Activated CD4-positive, alpha-beta T cell treated with anti-CD3 and anti-CD28 coated beads, Interleukin-2, amount 10 ng/mL, durations not matched to agents 24 days and 14 days (primary cell): ENCODE results near the gene DCPS. TPM values are rescaled to one million over a fixed set of nuclear protein-coding genes. Genes with fewer than 3 reads are reported as not detected.
"Not testable (repeated sequence)": the region's sequence is repeated elsewhere in the genome, so short reads cannot be mapped to it uniquely, and the experiment has no call there.

Source experiments
- DNase-seq: peaks from one replicate; pipeline ENCODE4 v3.0.0; 2022
- H3K27ac Mint-ChIP-seq: one replicate; pipeline ENCODE4 v1.8.0; 2022; ENCODE audit warnings: mild to moderate bottlenecking, mixed read lengths
- H3K27me3 Mint-ChIP-seq: one replicate; pipeline ENCODE4 v1.8.0; 2022; ENCODE audit warnings: mixed read lengths
- H3K36me3 Mint-ChIP-seq: one replicate; pipeline ENCODE4 v1.8.0; 2022; ENCODE audit warnings: low read depth, mild to moderate bottlenecking, mixed read lengths
- H3K4me1 Mint-ChIP-seq: one replicate; pipeline ENCODE4 v1.8.0; 2021; ENCODE audit warnings: mixed read lengths
- H3K4me3 Mint-ChIP-seq: one replicate; pipeline ENCODE4 v1.8.0; 2022; ENCODE audit warnings: mild to moderate bottlenecking, moderate library complexity, mixed read lengths
- H3K9me3 Mint-ChIP-seq: one replicate; pipeline ENCODE4 v1.8.0; 2021; ENCODE audit warnings: mixed read lengths
- intact Hi-C: fragments of 100-400 bp; cut with micrococcal nuclease; formaldehyde crosslinking; loops from one replicate; pipeline ENCODE4 v1.15.1; 2023
- total RNA-seq: library from RNA; stranded (reverse); gene quantifications from 2 replicates; pipeline ENCODE4 v1.2.3, GENCODE V29; 2022

DCPS gene
- total RNA-seq, 1 donor from 2014 or later = 36.0 TPM

DNA sequence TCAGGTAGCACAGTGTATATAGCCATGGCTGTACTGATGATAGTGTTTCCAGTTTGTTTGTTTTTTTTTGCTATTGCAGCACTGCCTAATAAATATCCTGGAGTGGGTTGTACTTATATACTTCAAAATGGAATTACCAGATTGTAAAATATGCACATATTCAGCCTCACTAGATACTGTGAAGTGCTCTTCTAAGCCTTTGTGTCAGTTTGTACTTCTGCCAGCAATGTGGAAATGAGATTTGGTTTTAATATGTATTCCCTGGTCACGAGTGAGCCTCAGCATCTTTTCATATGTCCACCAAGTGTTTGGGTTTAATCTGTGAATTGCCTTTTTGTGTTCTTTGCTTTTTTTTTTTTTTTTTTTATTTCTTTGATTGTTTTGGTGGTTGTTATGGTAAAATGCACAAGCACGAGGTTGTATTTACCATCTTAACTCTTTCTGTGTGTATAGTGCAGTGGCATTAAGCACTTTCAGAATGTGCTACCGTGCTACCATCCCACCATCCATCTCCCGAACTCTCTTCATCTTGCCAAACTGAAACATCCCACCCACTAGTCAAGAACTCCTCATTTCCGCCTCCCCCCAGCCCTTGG, 86.5 kb downstream of the DCPS start:
- Mint-ChIP-seq H3K27me3 (no peaks in the 10 kb centered on the region), H3K4me3 (no peak overlapping the region), H3K9me3 (no peaks in the 10 kb centered on the region), H3K4me1 (peaks cover 5% of the 10 kb centered on the region), H3K27ac (no peak overlapping the region), H3K36me3 (no peaks in the 10 kb centered on the region)
- intact Hi-C loops = no loop called here
- DNase-seq = no peak

DNA sequence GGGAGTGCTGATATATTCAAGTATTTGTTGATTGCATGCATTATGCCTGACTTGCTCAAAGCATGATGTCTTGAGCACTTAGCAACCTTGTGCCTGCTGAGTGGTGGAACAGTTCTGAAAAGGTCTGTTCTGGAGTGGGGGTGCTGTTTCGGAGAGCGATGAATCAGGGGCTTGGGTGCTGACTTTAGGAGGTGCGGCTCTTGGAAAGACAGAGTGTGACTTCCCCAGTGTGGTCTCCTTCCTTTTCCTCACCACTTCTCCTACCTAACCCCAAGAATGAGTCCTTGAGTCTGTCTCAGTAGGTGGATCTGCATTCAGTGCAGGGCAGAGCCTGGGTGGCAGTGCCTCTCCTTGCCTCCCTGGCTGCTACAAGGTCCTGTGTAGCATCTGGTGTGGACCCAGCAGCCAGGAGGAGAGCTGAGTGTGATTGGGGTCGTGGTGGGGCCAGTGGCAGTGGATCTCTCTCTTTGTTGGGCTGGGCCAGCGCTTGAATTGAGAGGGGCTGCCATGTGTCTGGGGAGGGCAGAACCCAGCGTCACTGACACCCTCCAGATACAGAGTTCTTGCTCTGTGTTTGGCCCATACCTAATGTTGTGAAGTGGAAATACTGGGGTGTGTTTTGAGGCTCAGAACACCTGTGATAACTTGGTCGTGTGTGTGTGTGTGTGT, 87.6 kb downstream of the DCPS start:
- no peaks in the 10 kb centered on the region for H3K27me3 Mint-ChIP-seq
- H3K4me1 Mint-ChIP-seq = peaks cover 5% of the 10 kb centered on the region
- H3K4me3 Mint-ChIP-seq = no peak overlapping the region
- intact Hi-C loops = no loop called here
- H3K36me3 Mint-ChIP-seq = no peaks in the 10 kb centered on the region
- H3K9me3 Mint-ChIP-seq = no peaks in the 10 kb centered on the region
- no peak overlapping the region for H3K27ac Mint-ChIP-seq
- DNase-seq = no peak

DNA sequence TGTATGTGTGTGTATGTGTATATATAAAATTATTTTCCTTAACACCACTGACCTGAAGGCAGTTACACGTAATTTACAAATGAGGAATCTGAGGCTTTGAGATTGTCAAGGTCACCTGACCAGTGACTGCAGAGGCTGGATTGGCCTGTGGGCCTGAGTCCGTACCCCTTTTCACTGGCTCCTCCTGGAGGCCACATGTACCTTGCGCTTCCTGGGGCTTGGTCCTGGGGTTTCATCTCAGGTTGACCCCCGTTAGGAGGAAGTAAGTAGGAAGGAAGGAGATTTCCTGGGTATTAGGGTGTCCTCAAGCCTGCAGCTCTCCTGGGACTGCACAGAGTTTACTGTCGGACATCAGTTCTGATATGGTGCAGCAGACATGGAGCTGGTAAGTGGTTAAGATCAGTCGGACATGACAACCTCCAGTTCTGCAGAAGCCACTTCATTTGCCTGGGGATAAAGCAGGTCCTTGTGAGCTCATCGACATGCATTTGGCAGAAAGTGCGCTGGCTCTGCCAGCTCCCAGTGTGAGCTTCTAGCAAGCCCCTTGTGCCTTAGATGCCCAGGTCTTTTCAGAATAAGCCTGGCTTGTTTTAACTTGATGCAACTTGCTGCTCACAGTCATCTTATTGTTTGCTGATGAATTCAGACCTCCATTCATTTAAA, 88.2 kb downstream of the DCPS start:
- intact Hi-C loops = no loop called here
- Mint-ChIP-seq H3K9me3 (no peaks in the 10 kb centered on the region), H3K36me3 (no peaks in the 10 kb centered on the region), H3K27me3 (no peaks in the 10 kb centered on the region), H3K4me1 (no peaks in the 10 kb centered on the region), H3K27ac (no peak overlapping the region), H3K4me3 (no peak overlapping the region)
- no peak for DNase-seq

GRCh38 chr11:126392633-126393013, 88.8 kb downstream of the DCPS start:
- intact Hi-C loops = no loop called here
- H3K27ac Mint-ChIP-seq = no peak overlapping the region
- H3K4me1 Mint-ChIP-seq = no peaks in the 10 kb centered on the region
- H3K27me3 Mint-ChIP-seq = no peaks in the 10 kb centered on the region
- no peaks in the 10 kb centered on the region for H3K36me3 Mint-ChIP-seq
- no peak for DNase-seq
- no peak overlapping the region for H3K4me3 Mint-ChIP-seq
- H3K9me3 Mint-ChIP-seq = no peaks in the 10 kb centered on the region

DNA sequence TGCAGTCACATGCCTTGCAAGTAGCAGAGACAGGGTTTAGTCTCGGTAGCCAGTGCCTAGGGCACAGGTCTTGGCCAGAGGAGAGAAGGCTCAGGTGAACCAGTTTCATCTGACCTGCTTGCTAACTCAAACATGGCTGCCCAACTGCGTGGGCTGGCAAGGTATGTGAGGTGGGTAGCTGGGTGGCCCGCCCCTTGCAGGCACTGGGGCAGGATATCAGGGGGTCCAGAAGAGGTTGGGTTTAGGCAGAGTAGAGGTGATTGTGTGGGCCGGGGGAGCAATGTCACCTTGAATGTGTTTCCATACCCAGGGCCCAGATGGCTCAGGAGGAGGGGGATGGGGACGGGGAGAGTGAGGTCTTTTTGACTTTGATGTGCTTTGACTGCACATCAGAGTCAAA, 89.3 kb downstream of the DCPS start:
- H3K4me3 Mint-ChIP-seq = no peak overlapping the region
- no peaks in the 10 kb centered on the region for H3K36me3 Mint-ChIP-seq
- H3K27me3 Mint-ChIP-seq = no peaks in the 10 kb centered on the region

GRCh38 chr11:126394036-126394435, 90.2 kb downstream of the DCPS start:
- H3K4me1 Mint-ChIP-seq = no peaks in the 10 kb centered on the region
- DNase-seq = no peak
- H3K27ac Mint-ChIP-seq = no peak overlapping the region
- intact Hi-C loops = no loop called here
- no peak overlapping the region for H3K4me3 Mint-ChIP-seq
- H3K9me3 Mint-ChIP-seq = no peaks in the 10 kb centered on the region
- no peaks in the 10 kb centered on the region for H3K27me3 Mint-ChIP-seq
- no peaks in the 10 kb centered on the region for H3K36me3 Mint-ChIP-seq

More for the DNA sequence above, 89.3 kb downstream of the DCPS start:
- no peaks in the 10 kb centered on the region for H3K9me3 Mint-ChIP-seq
- H3K4me1 Mint-ChIP-seq = no peaks in the 10 kb centered on the region
- intact Hi-C loops = no loop called here
- no peak for DNase-seq
- no peak overlapping the region for H3K27ac Mint-ChIP-seq

GRCh38 chr11:126394634-126395072, 90.8 kb downstream of the DCPS start:
- H3K27ac Mint-ChIP-seq, H3K4me3 Mint-ChIP-seq, DNase-seq, H3K4me1 Mint-ChIP-seq, H3K9me3 Mint-ChIP-seq, intact Hi-C loops, H3K27me3 Mint-ChIP-seq, H3K36me3 Mint-ChIP-seq: not testable (repeated sequence)

Other genes with a start within 250 kb of the DCPS start
- 1.9 TPM in 2 replicates for gene CDON, start 241.2 kb upstream of the DCPS start, total RNA-seq
- 48.6 and 51.1 TPM in 2 replicates for gene RPUSD4, start 92.4 kb upstream of the DCPS start, total RNA-seq
- gene FAM118B, start 92.3 kb upstream of the DCPS start, total RNA-seq = 12.8 and 14.2 TPM in 2 replicates
- gene SRPRA, start 35.2 kb upstream of the DCPS start, total RNA-seq = 180 and 191 TPM in 2 replicates
- gene FOXRED1, start 34.9 kb upstream of the DCPS start, total RNA-seq = 57.8 and 59.2 TPM in 2 replicates
- gene TIRAP, start 21.0 kb upstream of the DCPS start, total RNA-seq = 11.4 and 12.0 TPM in 2 replicates
- gene ST3GAL4, start 51.6 kb downstream of the DCPS start, total RNA-seq = 12.3 and 13.3 TPM in 2 replicates